Muscle of leg (tissue), 11 donors: Measurements from ENCODE around the gene PRSS35. TPM values are rescaled to one million over a fixed set of nuclear protein-coding genes. Genes with fewer than 3 reads are reported as not detected.
"Not testable (repeated sequence)": the region's sequence is repeated elsewhere in the genome, so short reads cannot be mapped to it uniquely, and the experiment has no call there.

Source experiments
- DNase-seq: peaks from one replicate; pipeline ENCODE4 v3.0.0; 2013
- H3K27ac ChIP-seq: one replicate; pipeline ENCODE4 v1.5.1; 2013; ENCODE audit warnings: mild to moderate bottlenecking, low read length, control low read depth
- H3K27me3 ChIP-seq: one replicate; pipeline ENCODE4 v1.6.1; 2013; ENCODE audit warnings: low read length; ENCODE audit not compliant: control insufficient read depth, insufficient read depth
- H3K36me3 ChIP-seq: one replicate; pipeline ENCODE4 v1.6.1; 2013; ENCODE audit warnings: low read length; ENCODE audit not compliant: control insufficient read depth, insufficient read depth
- H3K4me1 ChIP-seq: one replicate; pipeline ENCODE4 v1.6.1; 2013; ENCODE audit warnings: low read length; ENCODE audit not compliant: control insufficient read depth, insufficient read depth
- H3K4me3 ChIP-seq: one replicate; pipeline ENCODE4 v1.5.1; 2013; ENCODE audit warnings: low read length, control low read depth
- H3K9me3 ChIP-seq: replicated peaks from 2 replicates; pipeline ENCODE4 v1.6.1; 2013; ENCODE audit warnings: low read depth, low read length; ENCODE audit not compliant: control insufficient read depth
- WGBS: methylation state at CpG from one replicate; pipeline ENCODE4 v1.1.5; 2013; ENCODE audit warnings: missing lambda C conversion rate; ENCODE audit not compliant: insufficient coverage; 5-methylcytosine and 5-hydroxymethylcytosine counted together
- polyA plus RNA-seq, 8 donors: library from polyadenylated mRNA; unstranded; fragments of 120-200 nt; gene quantifications; one replicate each; pipeline versions ENCODE4 v1.2.1 to v1.2.3, GENCODE V29; 2013; ENCODE audit warnings: inconsistent platforms in 1 of 8, low replicate concordance in 1 of 8; ENCODE audit not compliant: insufficient read length in 8 of 8, insufficient read depth in 1 of 8
- total RNA-seq: library from RNA; stranded (reverse); fragments of 120-200 nt; gene quantifications from one replicate; pipeline ENCODE4 v1.2.4, GENCODE V29; 2013

Gene PRSS35
- total and polyA plus RNA-seq, 9 donors: 16.7 to 222 (median 55.4) TPM

- Histone ChIP-seq H3K4me3 (no peak overlapping the region), H3K9me3 (no peaks in the 10 kb centered on the region), H3K4me1 (peaks cover 14% of the 10 kb centered on the region), H3K36me3 (no peaks in the 10 kb centered on the region), H3K27me3 (peaks cover 8% of the 10 kb centered on the region), H3K27ac (peak overlapping the region; percentile 65)
- 32% methylated on average over 3 of the region's 8 CpGs for WGBS
- DNase-seq: peak; percentile 70
These were observed 1.1 kb upstream of the PRSS35 start for GRCh38 chr6:83511266-83511665.

GRCh38 chr6:83514466-83514865 lies 2.1 kb downstream of the PRSS35 start:
- H3K9me3 ChIP-seq: no peaks in the 10 kb centered on the region
- WGBS: no CpG with 5 or more reads among the region's 1 CpG
- H3K27ac ChIP-seq: no peak overlapping the region
- H3K4me1 ChIP-seq: peaks cover 14% of the 10 kb centered on the region
- peaks cover 8% of the 10 kb centered on the region for H3K27me3 ChIP-seq
- peak overlapping the region; percentile 3 for H3K4me3 ChIP-seq
- H3K36me3 ChIP-seq: no peaks in the 10 kb centered on the region
- peak; percentile 63 for DNase-seq

DNA sequence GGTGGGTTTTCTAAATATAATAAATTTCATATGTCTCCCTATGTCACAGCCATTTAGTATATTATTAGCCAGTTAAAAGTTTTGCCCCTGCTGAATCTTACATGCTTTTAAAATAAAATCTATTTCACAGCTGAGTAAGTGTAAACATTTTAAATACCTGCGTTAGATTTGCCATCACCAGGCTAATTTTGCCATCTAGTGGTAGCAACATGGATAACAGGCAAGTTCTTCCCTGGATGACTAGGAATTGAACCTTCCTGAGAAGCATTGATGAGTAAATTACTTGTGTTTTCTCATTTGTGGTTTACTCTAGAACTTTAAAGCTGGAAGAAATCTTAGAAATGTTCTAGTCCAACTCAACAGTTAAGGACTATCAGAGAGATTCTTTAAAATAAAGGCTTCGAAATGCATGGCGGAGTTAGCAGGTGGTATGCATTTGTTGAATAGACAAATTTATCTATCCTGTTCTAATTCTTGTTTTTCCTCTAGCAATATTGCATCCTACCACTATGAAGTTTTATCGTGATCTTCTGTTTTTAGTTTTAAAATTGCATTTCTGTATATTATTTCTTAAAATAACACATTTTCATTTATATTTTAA lies 2.6 kb downstream of the PRSS35 start:
- no peaks in the 10 kb centered on the region for H3K9me3 ChIP-seq
- no peaks in the 10 kb centered on the region for H3K36me3 ChIP-seq
- H3K4me3 ChIP-seq: no peak overlapping the region
- peaks cover 14% of the 10 kb centered on the region for H3K4me1 ChIP-seq
- peaks cover 8% of the 10 kb centered on the region for H3K27me3 ChIP-seq
- DNase-seq: peak; percentile 80
- no peak overlapping the region for H3K27ac ChIP-seq
- no CpG with 5 or more reads among the region's 4 CpGs for WGBS

DNA sequence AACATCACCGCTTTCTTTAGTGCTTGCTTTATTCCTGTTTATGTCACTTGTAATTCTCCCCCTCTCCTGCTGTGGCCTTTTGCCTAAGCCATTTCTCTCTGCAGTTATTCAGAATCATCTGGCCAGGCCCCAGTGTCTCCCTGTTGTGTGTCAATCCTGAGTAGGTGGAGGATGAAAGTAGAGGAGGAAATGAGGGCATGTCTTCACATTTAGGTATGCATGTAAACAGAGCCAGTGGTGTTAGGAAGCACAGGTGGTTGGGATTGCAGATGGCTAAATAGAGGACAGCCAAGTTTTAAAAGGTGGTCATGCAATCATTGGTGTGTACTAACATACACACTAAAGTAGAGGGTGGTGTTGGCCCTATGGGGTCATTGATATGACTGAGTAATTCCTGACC lies 5.2 kb downstream of the PRSS35 start:
- Histone ChIP-seq H3K36me3 (no peaks in the 10 kb centered on the region), H3K27ac (no peak overlapping the region), H3K4me1 (peaks cover 4% of the 10 kb centered on the region), H3K4me3 (no peak overlapping the region), H3K9me3 (no peaks in the 10 kb centered on the region), H3K27me3 (peaks cover 2% of the 10 kb centered on the region)
- WGBS: 40% methylated on average over 1 of the region's 1 CpG
- no peak for DNase-seq

DNA sequence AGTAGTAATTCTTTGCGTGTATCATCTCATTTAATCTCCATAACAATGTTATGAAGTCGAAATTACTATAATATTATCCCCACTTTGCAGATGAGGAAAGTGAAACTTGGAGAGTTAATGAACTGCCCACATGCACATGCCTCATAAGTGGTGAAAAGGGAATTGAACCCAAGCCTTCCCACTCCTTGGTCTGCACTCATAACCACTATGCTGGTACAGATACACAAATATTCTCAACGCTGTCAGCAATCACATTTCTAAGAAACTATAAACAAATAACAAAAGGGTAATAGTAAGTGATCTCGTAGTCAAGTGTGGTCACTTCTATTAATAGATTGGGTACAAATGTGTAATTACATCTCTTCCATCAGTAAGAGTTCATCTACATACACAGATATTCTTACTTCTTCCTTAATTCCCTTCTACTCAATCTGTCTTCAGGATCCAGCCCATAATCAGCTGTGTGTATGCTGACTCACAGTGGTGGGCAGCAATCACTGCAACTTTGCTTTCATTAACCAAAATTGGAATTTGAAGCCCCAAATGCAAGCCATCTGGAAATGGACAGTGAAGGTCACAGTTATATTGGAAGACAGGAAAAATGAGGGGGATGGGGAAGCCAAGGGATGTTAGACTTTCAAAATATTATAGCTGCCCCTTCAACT lies 6.6 kb downstream of the PRSS35 start:
- Histone ChIP-seq H3K36me3 (no peaks in the 10 kb centered on the region), H3K4me1 (no peaks in the 10 kb centered on the region), H3K4me3 (no peak overlapping the region), H3K27me3 (no peaks in the 10 kb centered on the region), H3K9me3 (no peaks in the 10 kb centered on the region), H3K27ac (no peak overlapping the region)
- no CpG with 5 or more reads among the region's 4 CpGs for WGBS
- peak; percentile 30 for DNase-seq

GRCh38 chr6:83536034-83536646 lies 23.8 kb downstream of the PRSS35 start:
- Histone ChIP-seq H3K27ac (no peak overlapping the region), H3K9me3 (no peaks in the 10 kb centered on the region), H3K4me3 (no peak overlapping the region), H3K27me3 (no peaks in the 10 kb centered on the region), H3K36me3 (no peaks in the 10 kb centered on the region), H3K4me1 (no peaks in the 10 kb centered on the region)
- DNase-seq: peak; percentile 15
- WGBS: 51% methylated on average over 5 of the region's 5 CpGs

- H3K27me3 ChIP-seq: no peaks in the 10 kb centered on the region
- H3K36me3 ChIP-seq: no peaks in the 10 kb centered on the region
- DNase-seq: no peak
- H3K27ac ChIP-seq: no peak overlapping the region
- WGBS: 100% methylated on average over 3 of the region's 4 CpGs
- H3K4me1 ChIP-seq: no peaks in the 10 kb centered on the region
- no peaks in the 10 kb centered on the region for H3K9me3 ChIP-seq
- no peak overlapping the region for H3K4me3 ChIP-seq
These were observed 24.6 kb downstream of the PRSS35 start for GRCh38 chr6:83536647-83537589.

- Histone ChIP-seq H3K4me3 (no peak overlapping the region), H3K4me1 (no peaks in the 10 kb centered on the region), H3K36me3 (no peaks in the 10 kb centered on the region), H3K27me3 (no peaks in the 10 kb centered on the region), H3K9me3 (no peaks in the 10 kb centered on the region), H3K27ac (no peak overlapping the region)
- WGBS: no CpG with 5 or more reads among the region's 4 CpGs
- DNase-seq: no peak
These were observed 27.3 kb downstream of the PRSS35 start for GRCh38 chr6:83539678-83540077.

GRCh38 chr6:83546636-83547035 lies 34.3 kb downstream of the PRSS35 start:
- no peaks in the 10 kb centered on the region for H3K36me3 ChIP-seq
- no peaks in the 10 kb centered on the region for H3K27me3 ChIP-seq
- DNase-seq: no peak
- H3K9me3 ChIP-seq: peaks cover 3% of the 10 kb centered on the region
- no peak overlapping the region for H3K4me3 ChIP-seq
- no peak overlapping the region for H3K27ac ChIP-seq
- 67% methylated on average over 1 of the region's 5 CpGs for WGBS
- H3K4me1 ChIP-seq: no peaks in the 10 kb centered on the region

DNA sequence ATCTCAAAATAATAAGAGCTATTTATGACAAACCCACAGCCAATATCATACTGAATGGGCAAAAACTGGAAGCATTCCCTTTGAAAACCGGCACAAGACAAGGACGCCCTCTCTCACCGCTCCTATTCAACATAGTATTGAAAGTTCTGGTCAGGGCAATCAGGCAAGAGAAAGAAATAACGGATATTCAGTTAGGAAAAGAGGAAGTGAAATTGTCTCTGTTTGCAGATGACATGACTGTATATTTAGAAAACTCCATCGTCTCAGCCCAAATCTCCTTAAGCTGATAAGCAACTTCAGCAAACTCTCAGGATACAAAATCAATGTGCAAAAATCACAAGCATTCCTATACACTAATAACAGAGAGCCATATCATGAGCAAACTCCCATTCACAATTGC lies 38.1 kb downstream of the PRSS35 start:
- not testable (repeated sequence) for H3K9me3 ChIP-seq, DNase-seq, H3K4me1 ChIP-seq, H3K36me3 ChIP-seq, H3K4me3 ChIP-seq, H3K27ac ChIP-seq, H3K27me3 ChIP-seq
- no CpG with 5 or more reads among the region's 5 CpGs for WGBS
